NCI-H1436 (cell line): ENCODE measurements around the gene NBPF19.
"Not testable (repeated sequence)": the region's sequence is repeated elsewhere in the genome, so short reads cannot be mapped to it uniquely, and the experiment has no call there.

ENCODE experiments used
- DNase-seq: peaks from one replicate; lab custom pipeline; 2025; lab: John Stamatoyannopoulos, UW

NBPF19 gene

GRCh38 chr1:149474745-149475144 is at the start of gene NBPF19:
TSS of gene NBPF19 (plus strand) at chr1:149475045. CDS start at chr1:149475933, 888 bp downstream.
- not testable (repeated sequence) for DNase-seq

- DNase-seq, result not testable (repeated sequence)
These were observed 46.5 kb upstream of the NBPF19 start for GRCh38 chr1:149428317-149428716.

GRCh38 chr1:149445451-149445850 is 29.4 kb upstream of the NBPF19 start:
- DNase-seq, result not testable (repeated sequence)

GRCh38 chr1:149452196-149452595 is 22.6 kb upstream of the NBPF19 start:
- DNase-seq, result not testable (repeated sequence)

GRCh38 chr1:149452652-149453051 is 22.2 kb upstream of the NBPF19 start:
- DNase-seq, result not testable (repeated sequence)

GRCh38 chr1:149558350-149558825 is 83.5 kb downstream of the NBPF19 start:
- DNase-seq, result not testable (repeated sequence)

- DNase-seq, result not testable (repeated sequence)
These were observed 87.0 kb downstream of the NBPF19 start for GRCh38 chr1:149561806-149562205.

GRCh38 chr1:149565485-149565884 is 90.6 kb downstream of the NBPF19 start:
- not testable (repeated sequence) for DNase-seq

GRCh38 chr1:149572763-149573162 is 97.9 kb downstream of the NBPF19 start:
- not testable (repeated sequence) for DNase-seq

- not testable (repeated sequence) for DNase-seq
These were observed 110.7 kb downstream of the NBPF19 start for GRCh38 chr1:149585592-149585991.
